Measurements from ENCODE around the gene WNT3A.

- TF ChIP-seq CTCF (IDR thresholded peaks at IDR 0.05) (no peak), EP300 (IDR thresholded peaks at IDR 0.05) (no peak), POLR2A (IDR thresholded peaks at IDR 0.05) (no peak), POLR2AphosphoS5 (IDR thresholded peaks at IDR 0.05) (no peak)
Measured at GRCh38 chr1:228043281-228043848, 36.6 kb downstream of the WNT3A start.
